Measurements from ENCODE around the gene NCCRP1.

DNA sequence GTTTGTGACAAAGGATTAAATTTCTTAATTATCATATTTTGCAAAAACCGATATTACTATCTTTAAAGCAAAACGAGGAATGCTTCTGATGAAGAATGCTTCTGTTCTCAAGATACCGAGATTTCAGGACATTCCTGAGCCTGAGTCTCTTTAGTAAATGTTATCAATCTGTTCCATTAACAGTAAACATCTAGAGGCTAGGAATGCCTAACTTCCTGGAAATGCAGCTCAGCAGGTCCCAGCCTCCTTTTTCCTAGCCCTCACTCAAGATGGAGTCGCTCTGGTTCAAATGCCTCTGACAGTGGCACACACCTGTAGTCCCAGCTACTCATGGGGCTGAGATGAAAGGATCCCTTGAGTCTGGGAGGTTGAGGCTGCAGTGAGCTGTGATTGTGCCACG, 54.3 kb downstream of the NCCRP1 start:
- TF ChIP-seq, protein P1, sequence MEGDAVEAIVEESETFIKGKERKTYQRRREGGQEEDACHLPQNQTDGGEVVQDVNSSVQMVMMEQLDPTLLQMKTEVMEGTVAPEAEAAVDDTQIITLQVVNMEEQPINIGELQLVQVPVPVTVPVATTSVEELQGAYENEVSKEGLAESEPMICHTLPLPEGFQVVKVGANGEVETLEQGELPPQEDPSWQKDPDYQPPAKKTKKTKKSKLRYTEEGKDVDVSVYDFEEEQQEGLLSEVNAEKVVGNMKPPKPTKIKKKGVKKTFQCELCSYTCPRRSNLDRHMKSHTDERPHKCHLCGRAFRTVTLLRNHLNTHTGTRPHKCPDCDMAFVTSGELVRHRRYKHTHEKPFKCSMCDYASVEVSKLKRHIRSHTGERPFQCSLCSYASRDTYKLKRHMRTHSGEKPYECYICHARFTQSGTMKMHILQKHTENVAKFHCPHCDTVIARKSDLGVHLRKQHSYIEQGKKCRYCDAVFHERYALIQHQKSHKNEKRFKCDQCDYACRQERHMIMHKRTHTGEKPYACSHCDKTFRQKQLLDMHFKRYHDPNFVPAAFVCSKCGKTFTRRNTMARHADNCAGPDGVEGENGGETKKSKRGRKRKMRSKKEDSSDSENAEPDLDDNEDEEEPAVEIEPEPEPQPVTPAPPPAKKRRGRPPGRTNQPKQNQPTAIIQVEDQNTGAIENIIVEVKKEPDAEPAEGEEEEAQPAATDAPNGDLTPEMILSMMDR (IDR thresholded peaks at IDR 0.05): no peak
- TF ChIP-seq POLR2A (IDR thresholded peaks at IDR 0.05): no peak
